GM23338 (cell line): ENCODE data around the gene LRRC58. TPM values are rescaled to one million over a fixed set of nuclear protein-coding genes. Genes with fewer than 3 reads are reported as not detected.

ENCODE experiments used
- ATAC-seq: fragments of 200-7000 bp; cut with Tn5 transposase; 3 replicates; pipeline ENCODE4 v1.9.1; 2020
- DNase-seq: peaks from one replicate; pipeline ENCODE4 v3.0.0-alpha.2; 2015; ENCODE audit warnings: low spot score
- H2AFZ ChIP-seq: fragments of 200-600 bp; sonication (generic); 2 replicates; pipeline ENCODE4 v1.8.0; 2016; ENCODE audit warnings: antibody characterized with exemption, mild to moderate bottlenecking, moderate library complexity
- H3F3A ChIP-seq: fragments of 200-600 bp; sonication (generic); replicated peaks from 2 replicates; pipeline ENCODE4 v1.8.0; 2017; ENCODE audit warnings: antibody characterized with exemption, mixed run types, low read depth
- H3K27ac ChIP-seq: fragments of 200-600 bp; sonication (generic); 2 replicates; pipeline ENCODE4 v1.6.1; 2016; ENCODE audit warnings: low read depth
- H3K27me3 ChIP-seq: fragments of 200-600 bp; sonication (generic); 2 replicates; pipeline ENCODE4 v1.8.0; 2016; ENCODE audit warnings: mild to moderate bottlenecking, mixed run types, moderate library complexity; ENCODE audit not compliant: insufficient read depth
- H3K36me3 ChIP-seq: fragments of 200-600 bp; sonication (generic); 2 replicates; pipeline ENCODE4 v1.8.0; 2016; ENCODE audit warnings: mild to moderate bottlenecking; ENCODE audit not compliant: insufficient read depth
- H3K4me1 ChIP-seq: fragments of 200-600 bp; sonication (generic); 2 replicates; pipeline ENCODE4 v1.8.0; 2016; ENCODE audit warnings: mild to moderate bottlenecking, moderate library complexity; ENCODE audit not compliant: insufficient read depth
- H3K4me2 ChIP-seq: fragments of 200-600 bp; sonication (generic); 2 replicates; pipeline ENCODE4 v1.7.1; 2017; ENCODE audit warnings: mixed run types
- H3K4me3 ChIP-seq: fragments of 200-600 bp; sonication (generic); 2 replicates; pipeline ENCODE4 v1.6.1; 2016; ENCODE audit warnings: mixed run types
- H3K79me2 ChIP-seq: fragments of 200-600 bp; sonication (generic); replicated peaks from 2 replicates; pipeline ENCODE4 v1.8.0; 2017; ENCODE audit warnings: mild to moderate bottlenecking; ENCODE audit not compliant: insufficient read depth
- H3K9me2 ChIP-seq: fragments of 200-600 bp; sonication (generic); 2 replicates; pipeline ENCODE4 v1.8.0; 2017; ENCODE audit not compliant: insufficient read depth
- H4K20me1 ChIP-seq: fragments of 200-600 bp; sonication (generic); replicated peaks from 2 replicates; pipeline ENCODE4 v1.8.0; 2017; ENCODE audit warnings: mild to moderate bottlenecking; ENCODE audit not compliant: insufficient read depth
- H3K27ac Mint-ChIP-seq: 2 replicates; pipeline ENCODE4 v1.8.0; 2020; ENCODE audit warnings: inconsistent platforms, mild to moderate bottlenecking, moderate library complexity, mixed read lengths
- H3K27me3 Mint-ChIP-seq: 3 replicates; pipeline ENCODE4 v1.8.0; 2022; ENCODE audit warnings: low read depth, mild to moderate bottlenecking, moderate library complexity, mixed read lengths, inconsistent platforms; ENCODE audit not compliant: insufficient read depth, poor library complexity
- H3K36me3 Mint-ChIP-seq: 3 replicates; pipeline ENCODE4 v1.8.0; 2021; ENCODE audit warnings: low read depth, mild to moderate bottlenecking, inconsistent platforms, moderate library complexity, mixed read lengths
- H3K4me1 Mint-ChIP-seq: 3 replicates; pipeline ENCODE4 v1.8.0; 2020; ENCODE audit warnings: mild to moderate bottlenecking, inconsistent platforms, mixed read lengths
- H3K4me3 Mint-ChIP-seq: 3 replicates; pipeline ENCODE4 v1.8.0; 2021; ENCODE audit warnings: moderate library complexity, mild to moderate bottlenecking, inconsistent platforms, mixed read lengths
- H3K9me3 Mint-ChIP-seq: 3 replicates; pipeline ENCODE4 v1.8.0; 2020; ENCODE audit warnings: moderate library complexity, mild to moderate bottlenecking, inconsistent platforms, mixed read lengths
- CTCF ChIP-seq, 2 experiments: fragments of 200-600 bp in 1 of 2; sonication (generic) in 1 of 2; conservative IDR thresholded peaks; 2 replicates each; pipeline versions ENCODE4 v1.5.1 to v1.6.1; 2016 to 2017; ENCODE audit warnings: antibody characterized with exemption in 2 of 2, low read depth in 2 of 2, mild to moderate bottlenecking in 2 of 2, moderate library complexity in 1 of 2
- ETS1 ChIP-seq: IDR thresholded peaks from 2 replicates; pipeline ENCODE4 v1.6.1; 2016; ENCODE audit warnings: antibody characterized with exemption
- EZH2 ChIP-seq: fragments of 200-600 bp; sonication (generic); IDR thresholded peaks from one replicate; pipeline ENCODE4 v1.8.0; 2017; ENCODE audit warnings: antibody characterized with exemption, mild to moderate bottlenecking, low read depth; ENCODE audit not compliant: unreplicated experiment
- EZH2phosphoT487 ChIP-seq: fragments of 200-600 bp; sonication (generic); IDR thresholded peaks from one replicate; pipeline ENCODE4 v1.8.1; 2018; ENCODE audit warnings: antibody characterized with exemption; ENCODE audit not compliant: unreplicated experiment
- JUNB ChIP-seq: IDR thresholded peaks from one replicate; pipeline ENCODE4 v1.6.1; 2016; ENCODE audit warnings: antibody characterized with exemption; ENCODE audit not compliant: unreplicated experiment
- NANOG ChIP-seq: IDR thresholded peaks from 2 replicates; pipeline ENCODE4 v1.6.1; 2016; ENCODE audit warnings: antibody characterized with exemption, borderline replicate concordance
- POLR2AphosphoS5 ChIP-seq: IDR thresholded peaks from 2 replicates; pipeline ENCODE4 v1.6.1; 2016; ENCODE audit warnings: antibody characterized with exemption, low read depth
- REST ChIP-seq: IDR thresholded peaks from one replicate; pipeline ENCODE4 v1.6.1; 2018; ENCODE audit warnings: antibody characterized with exemption; ENCODE audit not compliant: unreplicated experiment
- STAT1 ChIP-seq: IDR thresholded peaks from one replicate; pipeline ENCODE4 v1.6.1; 2016; ENCODE audit warnings: antibody characterized with exemption; ENCODE audit not compliant: unreplicated experiment
- ZNF114 ChIP-seq: fragments of 250-450 bp; sonication (Bioruptor Pico); IDR thresholded peaks from 2 replicates; pipeline ENCODE4 v1.5.0; 2020; ENCODE audit warnings: mild to moderate bottlenecking, moderate library complexity
- ZNF331 ChIP-seq: fragments of 250-450 bp; sonication (Bioruptor Pico); IDR thresholded peaks from 2 replicates; pipeline ENCODE4 v1.5.0; 2020; ENCODE audit warnings: low read depth, mild to moderate bottlenecking, moderate library complexity
- polyA plus RNA-seq: library from polyadenylated mRNA; unstranded; fragments of >200 nt; fragmentation: Nextera tagmentation; extraction: Ambion mirVana; gene quantifications from 2 replicates; pipeline ENCODE4 v1.2.1, GENCODE V29; 2016
- total RNA-seq: library from RNA; depleted of rRNA; stranded (reverse); fragments of >200 nt; shearing (Covaris generic); gene quantifications from 2 replicates; pipeline ENCODE4 v1.2.3, GENCODE V29; 2014
- TF ChIP-seq, protein P1 (sequence below): fragments of 250-450 bp; sonication (Bioruptor Pico); IDR thresholded peaks from 2 replicates; pipeline ENCODE4 v1.5.0; 2020; ENCODE audit warnings: mild to moderate bottlenecking, moderate library complexity

Gene LRRC58
- total and polyA plus RNA-seq, 2 experiments from 2014 or later, result 7.0 to 23.8 TPM

DNA sequence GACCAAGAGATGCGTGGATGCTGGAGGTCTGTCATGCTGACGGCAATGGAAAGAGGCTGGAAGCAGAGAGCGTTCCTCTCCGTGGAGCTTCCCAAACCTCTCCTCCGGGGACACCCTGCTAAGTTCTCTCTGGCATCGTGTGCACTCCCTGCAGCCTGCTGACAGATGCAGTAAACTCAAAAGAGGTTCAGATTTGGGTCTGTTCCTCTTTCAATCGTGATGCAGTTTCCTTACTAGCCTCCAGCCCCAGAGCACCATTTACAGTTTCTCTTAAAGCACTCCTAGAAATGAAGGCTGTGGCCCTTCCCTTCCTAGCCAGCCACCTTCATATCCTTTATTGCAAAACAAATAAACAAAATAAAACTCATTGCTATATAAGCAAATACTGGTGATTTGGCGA lies 47.3 kb upstream of the LRRC58 start:
- Histone ChIP-seq H3K27me3 (no peaks in the 10 kb centered on the region), H4K20me1 (no peaks in the 10 kb centered on the region), H3F3A (no peaks in the 10 kb centered on the region), H3K36me3 (peaks cover 41% of the 10 kb centered on the region), H3K4me2 (no peak overlapping the region), H3K27ac (no peak overlapping the region), H2AFZ (no peak overlapping the region), H3K4me3 (no peak overlapping the region), H3K4me1 (no peaks in the 10 kb centered on the region), H3K9me2 (no peaks in the 10 kb centered on the region), H3K79me2 (no peaks in the 10 kb centered on the region)
- Mint-ChIP-seq H3K4me1 (no peaks in the 10 kb centered on the region), H3K4me3 (no peak overlapping the region), H3K36me3 (peaks cover 60% of the 10 kb centered on the region), H3K27ac (no peak overlapping the region), H3K9me3 (no peaks in the 10 kb centered on the region; the same call in 2 of the 3 replicates), H3K27me3 (no peaks in the 10 kb centered on the region)
- ATAC-seq, result no peak
- TF ChIP-seq CTCF (conservative IDR thresholded peaks at IDR 0.05; ENCODE audit: low read depth in 2 of 2) (no peak), JUNB (no peak), POLR2AphosphoS5 (no peak), STAT1 (no peak), REST (no peak), EZH2phosphoT487 (no peak), ZNF331 (CRISPR knock-in tag) (no peak), ZNF114 (CRISPR knock-in tag) (no peak), EZH2 (no peak), NANOG (no peak), ETS1 (no peak)
- TF ChIP-seq, protein P1, sequence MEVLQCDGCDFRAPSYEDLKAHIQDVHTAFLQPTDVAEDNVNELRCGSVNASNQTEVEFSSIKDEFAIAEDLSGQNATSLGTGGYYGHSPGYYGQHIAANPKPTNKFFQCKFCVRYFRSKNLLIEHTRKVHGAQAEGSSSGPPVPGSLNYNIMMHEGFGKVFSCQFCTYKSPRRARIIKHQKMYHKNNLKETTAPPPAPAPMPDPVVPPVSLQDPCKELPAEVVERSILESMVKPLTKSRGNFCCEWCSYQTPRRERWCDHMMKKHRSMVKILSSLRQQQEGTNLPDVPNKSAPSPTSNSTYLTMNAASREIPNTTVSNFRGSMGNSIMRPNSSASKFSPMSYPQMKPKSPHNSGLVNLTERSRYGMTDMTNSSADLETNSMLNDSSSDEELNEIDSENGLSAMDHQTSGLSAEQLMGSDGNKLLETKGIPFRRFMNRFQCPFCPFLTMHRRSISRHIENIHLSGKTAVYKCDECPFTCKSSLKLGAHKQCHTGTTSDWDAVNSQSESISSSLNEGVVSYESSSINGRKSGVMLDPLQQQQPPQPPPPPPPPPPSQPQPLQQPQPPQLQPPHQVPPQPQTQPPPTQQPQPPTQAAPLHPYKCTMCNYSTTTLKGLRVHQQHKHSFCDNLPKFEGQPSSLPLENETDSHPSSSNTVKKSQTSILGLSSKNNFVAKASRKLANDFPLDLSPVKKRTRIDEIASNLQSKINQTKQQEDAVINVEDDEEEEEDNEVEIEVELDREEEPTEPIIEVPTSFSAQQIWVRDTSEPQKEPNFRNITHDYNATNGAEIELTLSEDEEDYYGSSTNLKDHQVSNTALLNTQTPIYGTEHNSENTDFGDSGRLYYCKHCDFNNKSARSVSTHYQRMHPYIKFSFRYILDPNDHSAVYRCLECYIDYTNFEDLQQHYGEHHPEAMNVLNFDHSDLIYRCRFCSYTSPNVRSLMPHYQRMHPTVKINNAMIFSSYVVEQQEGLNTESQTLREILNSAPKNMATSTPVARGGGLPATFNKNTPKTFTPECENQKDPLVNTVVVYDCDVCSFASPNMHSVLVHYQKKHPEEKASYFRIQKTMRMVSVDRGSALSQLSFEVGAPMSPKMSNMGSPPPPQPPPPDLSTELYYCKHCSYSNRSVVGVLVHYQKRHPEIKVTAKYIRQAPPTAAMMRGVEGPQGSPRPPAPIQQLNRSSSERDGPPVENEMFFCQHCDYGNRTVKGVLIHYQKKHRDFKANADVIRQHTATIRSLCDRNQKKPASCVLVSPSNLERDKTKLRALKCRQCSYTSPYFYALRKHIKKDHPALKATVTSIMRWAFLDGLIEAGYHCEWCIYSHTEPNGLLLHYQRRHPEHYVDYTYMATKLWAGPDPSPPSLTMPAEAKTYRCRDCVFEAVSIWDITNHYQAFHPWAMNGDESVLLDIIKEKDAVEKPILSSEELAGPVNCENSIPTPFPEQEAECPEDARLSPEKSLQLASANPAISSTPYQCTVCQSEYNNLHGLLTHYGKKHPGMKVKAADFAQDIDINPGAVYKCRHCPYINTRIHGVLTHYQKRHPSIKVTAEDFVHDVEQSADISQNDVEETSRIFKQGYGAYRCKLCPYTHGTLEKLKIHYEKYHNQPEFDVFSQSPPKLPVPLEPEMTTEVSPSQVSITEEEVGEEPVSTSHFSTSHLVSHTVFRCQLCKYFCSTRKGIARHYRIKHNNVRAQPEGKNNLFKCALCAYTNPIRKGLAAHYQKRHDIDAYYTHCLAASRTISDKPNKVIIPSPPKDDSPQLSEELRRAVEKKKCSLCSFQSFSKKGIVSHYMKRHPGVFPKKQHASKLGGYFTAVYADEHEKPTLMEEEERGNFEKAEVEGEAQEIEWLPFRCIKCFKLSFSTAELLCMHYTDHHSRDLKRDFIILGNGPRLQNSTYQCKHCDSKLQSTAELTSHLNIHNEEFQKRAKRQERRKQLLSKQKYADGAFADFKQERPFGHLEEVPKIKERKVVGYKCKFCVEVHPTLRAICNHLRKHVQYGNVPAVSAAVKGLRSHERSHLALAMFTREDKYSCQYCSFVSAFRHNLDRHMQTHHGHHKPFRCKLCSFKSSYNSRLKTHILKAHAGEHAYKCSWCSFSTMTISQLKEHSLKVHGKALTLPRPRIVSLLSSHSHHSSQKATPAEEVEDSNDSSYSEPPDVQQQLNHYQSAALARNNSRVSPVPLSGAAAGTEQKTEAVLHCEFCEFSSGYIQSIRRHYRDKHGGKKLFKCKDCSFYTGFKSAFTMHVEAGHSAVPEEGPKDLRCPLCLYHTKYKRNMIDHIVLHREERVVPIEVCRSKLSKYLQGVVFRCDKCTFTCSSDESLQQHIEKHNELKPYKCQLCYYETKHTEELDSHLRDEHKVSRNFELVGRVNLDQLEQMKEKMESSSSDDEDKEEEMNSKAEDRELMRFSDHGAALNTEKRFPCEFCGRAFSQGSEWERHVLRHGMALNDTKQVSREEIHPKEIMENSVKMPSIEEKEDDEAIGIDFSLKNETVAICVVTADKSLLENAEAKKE (CRISPR knock-in tag), result no peak
- no peak for DNase-seq
